Measurements from ENCODE around the gene STK39.

- TF ChIP-seq YY1 (IDR thresholded peaks at IDR 0.05; ENCODE audit: insufficient read depth, insufficient read length) (no peak), ZNF274 (IDR thresholded peaks at IDR 0.05; ENCODE audit: low read depth, low read length) (no peak), SUZ12 (IDR thresholded peaks at IDR 0.05; ENCODE audit: extremely low read depth, insufficient read depth, insufficient read length) (no peak)
Measured at GRCh38 chr2:168006498-168006897, 240.9 kb downstream of the STK39 start.
